ENCODE data around the gene DIS3L.

DNA sequence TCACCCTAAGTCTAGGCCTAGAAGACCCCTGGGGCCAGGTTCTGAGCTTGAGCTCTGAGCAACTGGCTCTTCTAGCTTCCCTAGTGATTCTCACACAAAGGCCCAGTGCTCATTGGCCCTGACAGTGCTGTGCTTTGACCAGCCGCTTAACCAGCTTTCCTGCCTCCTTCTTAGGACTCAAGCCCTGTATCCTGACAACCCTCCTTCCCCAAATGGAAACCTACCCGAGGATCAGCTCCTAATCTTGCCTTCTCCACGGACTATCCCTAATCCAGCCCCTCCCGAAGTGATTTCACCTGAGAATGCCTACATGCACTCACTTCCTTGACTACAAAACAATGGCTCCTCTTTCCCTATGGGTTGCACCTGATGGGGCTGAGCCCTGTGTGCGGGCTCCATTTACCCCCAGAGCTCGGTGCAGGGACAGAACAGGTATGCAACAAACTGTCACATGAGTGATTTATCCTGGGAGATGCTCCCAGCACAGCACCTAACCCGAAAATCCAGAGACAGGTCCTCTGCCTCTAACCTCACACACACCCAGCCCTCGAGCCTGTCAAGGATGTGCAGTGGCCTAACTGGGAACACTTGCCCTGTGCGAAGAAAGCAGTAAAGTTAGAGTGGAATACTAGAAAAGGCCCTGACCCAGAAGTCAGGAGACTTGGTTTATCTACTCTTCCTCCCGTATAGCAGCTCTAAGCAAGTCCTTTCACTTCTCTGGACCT is 42.1 kb upstream of the DIS3L start:
- TF ChIP-seq POLR2A (IDR thresholded peaks at IDR 0.05), result no peak
- TF ChIP-seq, protein P1, sequence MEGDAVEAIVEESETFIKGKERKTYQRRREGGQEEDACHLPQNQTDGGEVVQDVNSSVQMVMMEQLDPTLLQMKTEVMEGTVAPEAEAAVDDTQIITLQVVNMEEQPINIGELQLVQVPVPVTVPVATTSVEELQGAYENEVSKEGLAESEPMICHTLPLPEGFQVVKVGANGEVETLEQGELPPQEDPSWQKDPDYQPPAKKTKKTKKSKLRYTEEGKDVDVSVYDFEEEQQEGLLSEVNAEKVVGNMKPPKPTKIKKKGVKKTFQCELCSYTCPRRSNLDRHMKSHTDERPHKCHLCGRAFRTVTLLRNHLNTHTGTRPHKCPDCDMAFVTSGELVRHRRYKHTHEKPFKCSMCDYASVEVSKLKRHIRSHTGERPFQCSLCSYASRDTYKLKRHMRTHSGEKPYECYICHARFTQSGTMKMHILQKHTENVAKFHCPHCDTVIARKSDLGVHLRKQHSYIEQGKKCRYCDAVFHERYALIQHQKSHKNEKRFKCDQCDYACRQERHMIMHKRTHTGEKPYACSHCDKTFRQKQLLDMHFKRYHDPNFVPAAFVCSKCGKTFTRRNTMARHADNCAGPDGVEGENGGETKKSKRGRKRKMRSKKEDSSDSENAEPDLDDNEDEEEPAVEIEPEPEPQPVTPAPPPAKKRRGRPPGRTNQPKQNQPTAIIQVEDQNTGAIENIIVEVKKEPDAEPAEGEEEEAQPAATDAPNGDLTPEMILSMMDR (IDR thresholded peaks at IDR 0.05), result no peak
